LNCAP (cell line): ENCODE results near the gene CPPED1.

Experiments
- TF ChIP-seq, protein P1 (sequence below): fragments of 450-650 bp; IDR thresholded peaks from 2 replicates; pipeline ENCODE4 v1.5.1; 2017; ENCODE audit warnings: mild to moderate bottlenecking

Gene CPPED1

DNA sequence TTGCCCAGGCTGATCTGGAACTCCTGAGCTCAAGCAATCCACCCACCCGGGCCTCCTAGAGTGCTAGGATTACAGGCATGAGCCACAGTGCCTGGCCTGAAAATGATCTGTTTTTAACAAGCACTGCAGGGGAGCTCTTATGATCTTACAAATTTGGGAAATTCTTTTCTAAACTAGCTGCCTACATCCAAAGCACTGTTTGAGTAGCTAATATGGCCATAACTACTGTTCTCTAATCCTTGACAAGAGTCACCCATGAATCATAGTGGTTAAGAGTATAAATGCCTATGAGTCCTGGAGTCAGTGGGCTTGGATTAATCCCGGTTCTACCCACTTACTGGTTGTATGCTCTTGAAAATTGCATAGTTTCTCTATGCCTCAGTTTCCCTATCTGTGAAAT lies 1.4 kb upstream of the CPPED1 start:
- TF ChIP-seq, protein P1, sequence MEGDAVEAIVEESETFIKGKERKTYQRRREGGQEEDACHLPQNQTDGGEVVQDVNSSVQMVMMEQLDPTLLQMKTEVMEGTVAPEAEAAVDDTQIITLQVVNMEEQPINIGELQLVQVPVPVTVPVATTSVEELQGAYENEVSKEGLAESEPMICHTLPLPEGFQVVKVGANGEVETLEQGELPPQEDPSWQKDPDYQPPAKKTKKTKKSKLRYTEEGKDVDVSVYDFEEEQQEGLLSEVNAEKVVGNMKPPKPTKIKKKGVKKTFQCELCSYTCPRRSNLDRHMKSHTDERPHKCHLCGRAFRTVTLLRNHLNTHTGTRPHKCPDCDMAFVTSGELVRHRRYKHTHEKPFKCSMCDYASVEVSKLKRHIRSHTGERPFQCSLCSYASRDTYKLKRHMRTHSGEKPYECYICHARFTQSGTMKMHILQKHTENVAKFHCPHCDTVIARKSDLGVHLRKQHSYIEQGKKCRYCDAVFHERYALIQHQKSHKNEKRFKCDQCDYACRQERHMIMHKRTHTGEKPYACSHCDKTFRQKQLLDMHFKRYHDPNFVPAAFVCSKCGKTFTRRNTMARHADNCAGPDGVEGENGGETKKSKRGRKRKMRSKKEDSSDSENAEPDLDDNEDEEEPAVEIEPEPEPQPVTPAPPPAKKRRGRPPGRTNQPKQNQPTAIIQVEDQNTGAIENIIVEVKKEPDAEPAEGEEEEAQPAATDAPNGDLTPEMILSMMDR: no peak

DNA sequence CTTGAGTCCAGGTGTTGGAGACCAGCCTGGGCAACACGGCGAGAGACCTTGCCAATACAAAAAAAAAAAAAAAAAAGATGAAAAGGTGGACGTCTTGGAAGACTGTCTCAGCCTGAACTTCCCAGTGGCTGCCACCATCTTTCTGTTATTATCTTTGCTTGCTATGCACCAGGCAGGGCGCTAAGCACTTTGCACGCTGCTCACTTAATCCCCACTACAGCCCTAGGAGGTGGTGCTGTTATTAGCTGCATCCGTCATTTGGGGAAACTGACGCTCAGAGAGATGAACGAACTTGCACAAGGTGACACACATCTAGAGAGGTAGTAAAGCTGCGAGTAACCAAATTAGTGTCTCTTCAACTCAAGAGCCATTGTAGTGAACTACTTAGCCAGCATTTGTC lies 708 bp upstream of the CPPED1 start:
- TF ChIP-seq, protein P1: no peak

DNA sequence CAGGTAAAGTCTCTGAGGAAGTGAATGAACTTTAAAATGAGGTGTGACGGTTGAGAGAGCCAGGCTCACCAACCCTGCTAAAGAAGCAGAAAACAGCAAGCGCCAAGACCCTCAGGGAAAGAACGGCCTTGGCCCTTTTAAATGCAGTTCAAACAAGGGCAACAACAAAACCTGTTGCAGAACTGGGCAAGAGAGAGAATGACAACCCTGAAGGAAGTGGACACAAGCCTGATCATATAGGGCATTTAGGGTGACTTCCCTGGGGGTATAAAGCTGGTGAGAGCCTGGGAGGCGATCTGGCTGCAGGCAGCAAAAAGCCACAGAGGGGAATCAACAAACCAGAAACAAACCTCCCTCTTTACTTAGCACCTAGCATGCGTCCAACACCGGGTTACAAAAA lies 1.0 kb downstream of the CPPED1 start:
- TF ChIP-seq, protein P1: no peak

DNA sequence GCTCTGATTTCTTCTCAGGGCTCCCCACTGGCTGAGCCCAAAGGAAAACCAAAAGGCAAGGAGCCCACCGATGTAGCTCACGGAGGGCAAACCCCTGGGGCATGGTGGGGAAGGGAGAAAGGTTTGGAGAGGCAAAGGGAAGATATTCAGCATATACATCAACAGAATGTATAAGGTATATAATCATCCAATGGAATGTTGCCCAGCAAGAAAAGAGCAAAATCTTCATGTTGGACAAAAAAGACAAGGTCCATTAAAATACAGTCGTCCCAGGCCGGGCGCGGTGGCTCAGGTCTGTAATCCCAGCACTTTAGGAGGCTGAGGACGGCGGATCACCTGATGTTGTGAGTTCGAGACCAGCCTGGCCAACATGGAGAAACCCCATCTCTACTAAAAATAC lies 1.6 kb downstream of the CPPED1 start:
- TF ChIP-seq, protein P1: no peak

DNA sequence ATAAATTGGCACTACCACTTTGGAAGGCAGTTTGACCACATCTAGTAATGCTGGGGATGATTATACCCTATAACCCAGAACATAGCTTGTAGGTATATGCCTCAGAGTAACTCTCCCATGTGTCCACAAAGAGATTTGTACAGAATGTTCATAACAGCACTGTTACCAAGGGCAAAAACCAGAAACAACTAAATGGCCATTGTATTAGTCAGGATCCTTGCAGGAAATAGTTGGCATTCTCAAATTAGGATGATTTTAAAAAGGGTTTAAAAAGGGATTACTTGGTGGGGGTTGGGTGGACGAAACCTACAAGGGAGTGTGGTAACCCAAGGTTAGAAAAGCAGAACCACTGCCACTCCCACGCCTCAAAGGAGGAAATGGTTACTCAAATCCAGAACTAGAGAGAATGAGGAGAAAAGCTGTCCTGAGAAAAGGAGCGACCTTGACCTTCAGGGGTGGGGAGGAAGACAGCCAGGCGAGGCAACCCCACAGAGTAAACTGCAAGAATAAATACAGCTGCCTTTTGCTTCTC lies 2.1 kb downstream of the CPPED1 start:
- TF ChIP-seq, protein P1: no peak

DNA sequence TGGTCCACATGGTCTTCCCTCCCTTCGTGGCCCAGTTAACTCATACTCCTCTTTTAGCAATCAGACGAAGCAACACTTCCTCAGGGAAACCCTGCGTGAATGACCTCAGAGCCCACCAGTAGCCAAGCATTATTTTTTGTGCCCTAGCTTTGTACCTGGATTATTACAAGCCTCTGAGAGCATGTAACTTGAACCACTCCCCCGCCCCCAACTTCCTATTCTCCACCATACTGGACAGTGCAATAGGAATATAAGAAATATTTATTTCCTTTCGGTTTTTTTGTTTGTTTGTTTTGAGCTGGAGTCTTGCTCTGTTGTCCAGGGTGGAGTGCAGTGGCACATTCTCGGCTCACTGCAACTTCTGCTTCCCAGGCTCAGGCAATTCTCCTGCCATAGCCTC lies 2.9 kb downstream of the CPPED1 start:
- TF ChIP-seq, protein P1: no peak

DNA sequence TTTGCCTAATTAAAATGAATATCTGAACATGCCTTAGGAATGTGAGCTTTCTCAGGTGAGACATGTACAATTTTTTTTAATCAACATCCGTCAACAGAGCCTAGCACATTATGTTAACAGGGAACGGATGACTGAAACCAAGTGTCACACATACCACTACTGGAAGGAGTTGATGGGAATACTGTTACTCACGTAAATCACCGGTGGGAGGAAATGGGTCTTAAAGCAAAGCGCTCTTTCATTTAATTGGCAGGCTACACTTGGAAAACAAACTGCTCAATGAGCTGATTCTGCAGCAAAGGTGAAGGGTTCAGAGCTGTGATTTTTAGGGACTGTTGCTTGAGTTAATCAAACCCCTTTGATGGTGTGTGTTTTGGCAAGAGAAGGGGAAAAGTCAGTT lies 4.8 kb downstream of the CPPED1 start:
- TF ChIP-seq, protein P1: no peak

DNA sequence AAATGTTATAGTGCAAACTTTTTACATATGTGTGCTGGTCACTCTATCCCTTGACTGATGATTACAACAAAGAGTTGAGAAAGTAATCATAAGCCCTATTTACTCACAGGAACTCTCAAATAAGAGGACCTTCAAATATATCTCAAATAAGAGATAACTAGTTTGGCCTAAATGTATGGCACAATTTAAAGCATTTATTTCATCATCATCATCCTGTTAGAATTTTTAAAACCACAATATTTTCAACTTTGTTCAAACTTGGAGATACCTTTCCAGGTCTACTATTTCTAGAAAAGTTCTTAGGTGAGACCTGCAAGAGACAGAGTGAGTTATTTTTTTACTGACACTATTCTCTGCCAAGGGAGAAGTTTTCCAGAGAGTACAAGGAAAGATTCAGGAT lies 5.5 kb downstream of the CPPED1 start:
- TF ChIP-seq, protein P1: no peak
